GM12892 (cell line): ENCODE data around the gene DOP1A. TPM values are rescaled to one million over a fixed set of nuclear protein-coding genes. Genes with fewer than 3 reads are reported as not detected.
A peak's percentile ranks its signal among the peaks of the same experiment; 100 is the strongest.

Experiments used
- DNase-seq: peaks from one replicate; pipeline ENCODE4 v3.0.0; 2011; ENCODE audit not compliant: insufficient read length
- FAIRE-seq: peaks from 2 replicates; lab custom pipeline; 2011; peaks lifted over from hg19 to GRCh38; lab: Jason Lieb, UNC
- POLR2A ChIP-seq: IDR thresholded peaks from 2 replicates; pipeline ENCODE4 v1.6.1; 2011; ENCODE audit warnings: low read depth, low read length, control low read depth
- POLR2AphosphoS5 ChIP-seq: IDR thresholded peaks from 2 replicates; pipeline ENCODE4 v1.6.1; 2011; ENCODE audit warnings: low read depth, low read length, control low read depth
- TAF1 ChIP-seq: IDR thresholded peaks from 2 replicates; pipeline ENCODE4 v1.6.1; 2011; ENCODE audit warnings: low read depth, mild to moderate bottlenecking, control low read depth, low read length, borderline replicate concordance
- polyA plus RNA-seq: library from polyadenylated mRNA; unstranded; fragments of >200 nt; gene quantifications from one replicate; pipeline ENCODE4 v1.2.1, GENCODE V29; 2012; ENCODE audit warnings: missing spikeins, inconsistent platforms; ENCODE audit not compliant: missing spikeins

DOP1A gene
- 12.2 TPM for polyA plus RNA-seq

GRCh38 chr6:83067448-83068439, at the start of gene DOP1A:
TSS of gene DOP1A (plus strand) at chr6:83067671. CDS start at chr6:83096978, 29,307 bp downstream.
- FAIRE-seq (peak; percentile 97), DNase-seq (peak; percentile 73)
- peak; percentile 67 for TF ChIP-seq POLR2AphosphoS5
- TF ChIP-seq TAF1: peak; percentile 50; the same call in 1 of the 2 replicates
- peak; percentile 80; the same call in 1 of the 2 replicates for TF ChIP-seq POLR2A

DNA sequence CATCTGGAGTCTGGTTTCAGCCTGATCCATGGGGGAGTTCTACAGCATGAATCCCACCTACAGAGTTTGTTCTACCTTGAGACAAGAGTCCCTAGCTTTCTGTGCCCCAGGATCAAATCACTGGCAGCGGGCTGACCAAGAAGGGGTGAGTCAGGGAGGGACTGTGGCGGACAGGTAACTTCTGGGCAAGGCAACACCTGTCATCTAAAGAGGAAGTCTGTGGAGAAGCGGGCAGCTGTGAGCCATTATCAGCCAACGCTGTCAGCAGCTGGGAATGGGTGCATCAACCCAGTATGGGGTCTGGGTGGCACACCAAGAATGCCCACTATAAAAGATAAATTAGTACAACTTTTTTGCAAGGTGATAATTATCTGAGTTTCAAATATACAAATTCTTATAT, 47.7 kb upstream of the DOP1A start:
- DNase-seq: no peak
- no peak for FAIRE-seq
- TF ChIP-seq POLR2AphosphoS5 (no peak), TAF1 (no peak), POLR2A (no peak)

DNA sequence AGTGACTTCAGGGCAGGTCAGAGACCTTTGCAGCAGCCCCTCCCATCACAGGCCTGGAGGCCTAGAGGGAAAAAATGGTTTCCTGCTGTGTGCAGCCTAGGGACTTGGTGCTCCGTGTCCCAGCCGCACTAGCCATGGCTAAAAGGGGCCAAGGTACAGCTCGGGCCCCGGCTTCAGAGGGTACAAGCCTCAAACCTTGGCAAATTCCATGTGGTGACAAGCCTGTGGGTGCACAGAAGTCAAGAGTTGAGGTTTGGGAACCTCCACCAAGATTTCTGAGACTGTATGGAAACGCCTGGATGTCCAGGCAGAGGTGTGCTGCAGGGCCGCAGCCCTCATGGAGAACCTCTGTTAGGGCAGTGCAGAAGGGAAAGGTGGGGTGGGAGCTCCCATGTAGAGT, 35.8 kb upstream of the DOP1A start:
- TF ChIP-seq POLR2A (no peak), TAF1 (no peak), POLR2AphosphoS5 (no peak)
- no peak for FAIRE-seq

DNA sequence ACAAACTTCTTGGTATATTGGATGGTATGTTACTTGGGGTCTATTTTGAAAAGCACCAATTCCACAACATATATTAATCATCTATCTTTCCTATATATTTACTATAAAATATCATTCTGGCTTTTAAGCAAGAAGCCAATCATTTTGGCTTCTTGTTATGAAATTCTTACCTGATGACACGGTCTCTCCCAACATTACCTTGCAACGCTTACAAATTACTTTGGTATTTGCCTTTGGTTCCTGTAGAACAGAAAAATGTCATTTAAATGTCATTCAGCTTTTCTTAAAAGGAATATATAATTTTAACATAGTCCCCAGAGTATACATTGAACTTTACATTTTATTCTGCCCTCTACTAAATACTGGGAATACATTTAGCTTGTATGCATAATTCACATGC, 29.2 kb upstream of the DOP1A start:
- no peak for DNase-seq
- FAIRE-seq: no peak
- TF ChIP-seq POLR2AphosphoS5: no peak
- TF ChIP-seq POLR2A: no peak
- no peak for TF ChIP-seq TAF1

More for the DNA sequence above, 35.8 kb upstream of the DOP1A start:
- DNase-seq: no peak

DNA sequence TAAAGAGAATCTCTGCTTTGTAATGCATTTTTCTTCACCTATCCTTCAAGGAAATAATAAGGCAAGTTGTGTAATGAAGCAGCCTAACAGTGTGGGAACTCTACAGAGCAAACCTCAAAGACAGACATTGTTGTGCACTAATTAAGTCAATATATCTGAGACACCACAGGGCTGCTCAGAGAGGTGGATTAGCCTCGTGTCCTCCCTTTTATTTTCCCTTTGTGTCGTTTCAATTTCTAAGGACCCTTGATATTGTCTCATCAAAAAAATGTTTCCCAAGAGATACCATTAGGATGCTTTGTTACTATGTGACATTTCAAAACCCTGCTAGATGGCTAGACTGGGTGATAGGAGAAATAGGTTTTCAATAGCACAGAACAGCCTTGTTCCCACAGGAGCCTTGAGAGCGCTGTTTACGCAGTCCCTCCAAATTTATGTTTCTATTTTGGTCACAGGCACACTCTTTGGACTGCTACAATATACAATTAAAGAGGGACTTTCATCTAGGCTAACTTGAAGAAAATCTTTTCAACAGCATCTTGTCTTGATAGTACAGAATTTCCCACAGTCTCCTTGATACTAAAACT, 24.9 kb upstream of the DOP1A start:
- no peak for DNase-seq
- TF ChIP-seq POLR2AphosphoS5 (no peak), POLR2A (no peak), TAF1 (no peak)
- FAIRE-seq: no peak

- DNase-seq (no peak), FAIRE-seq (no peak)
- TF ChIP-seq POLR2AphosphoS5 (no peak), TAF1 (no peak), POLR2A (no peak)
Measured at GRCh38 chr6:83044091-83044768, 23.2 kb upstream of the DOP1A start.

DNA sequence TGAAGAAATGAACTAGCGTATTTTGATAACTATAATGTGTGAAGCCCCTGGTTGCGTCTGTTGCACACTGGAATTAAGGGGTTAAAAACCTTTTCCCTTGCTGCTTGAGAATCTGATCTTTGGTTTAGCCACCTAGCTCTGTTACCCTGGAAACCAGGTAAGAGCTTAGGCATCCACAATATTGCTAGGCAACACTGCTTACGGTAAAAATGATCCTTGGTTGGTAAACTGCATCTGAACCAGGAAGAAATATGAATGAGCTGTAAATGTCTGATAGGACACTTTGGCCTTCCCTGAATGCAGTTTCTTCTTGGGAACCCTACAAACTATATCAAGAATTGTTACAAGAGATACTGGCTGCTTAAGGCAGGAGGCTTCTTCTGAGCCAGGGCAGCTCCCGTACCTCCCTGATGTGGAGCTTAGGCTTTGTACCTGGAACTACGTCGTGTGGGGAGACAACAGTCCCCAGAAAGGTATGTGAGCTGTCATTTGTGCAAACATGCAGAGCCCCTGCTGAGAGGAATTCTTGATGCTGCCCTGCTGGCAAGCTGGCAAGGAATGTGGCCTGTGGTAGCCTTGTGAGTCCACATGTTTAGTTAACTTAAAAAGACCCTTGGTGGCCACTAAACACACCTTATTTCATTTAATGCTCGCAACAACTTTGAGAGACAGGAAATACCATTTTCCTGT, 20.3 kb upstream of the DOP1A start:
- DNase-seq (no peak), FAIRE-seq (no peak)
- TF ChIP-seq TAF1 (no peak), POLR2AphosphoS5 (no peak), POLR2A (no peak)

DNA sequence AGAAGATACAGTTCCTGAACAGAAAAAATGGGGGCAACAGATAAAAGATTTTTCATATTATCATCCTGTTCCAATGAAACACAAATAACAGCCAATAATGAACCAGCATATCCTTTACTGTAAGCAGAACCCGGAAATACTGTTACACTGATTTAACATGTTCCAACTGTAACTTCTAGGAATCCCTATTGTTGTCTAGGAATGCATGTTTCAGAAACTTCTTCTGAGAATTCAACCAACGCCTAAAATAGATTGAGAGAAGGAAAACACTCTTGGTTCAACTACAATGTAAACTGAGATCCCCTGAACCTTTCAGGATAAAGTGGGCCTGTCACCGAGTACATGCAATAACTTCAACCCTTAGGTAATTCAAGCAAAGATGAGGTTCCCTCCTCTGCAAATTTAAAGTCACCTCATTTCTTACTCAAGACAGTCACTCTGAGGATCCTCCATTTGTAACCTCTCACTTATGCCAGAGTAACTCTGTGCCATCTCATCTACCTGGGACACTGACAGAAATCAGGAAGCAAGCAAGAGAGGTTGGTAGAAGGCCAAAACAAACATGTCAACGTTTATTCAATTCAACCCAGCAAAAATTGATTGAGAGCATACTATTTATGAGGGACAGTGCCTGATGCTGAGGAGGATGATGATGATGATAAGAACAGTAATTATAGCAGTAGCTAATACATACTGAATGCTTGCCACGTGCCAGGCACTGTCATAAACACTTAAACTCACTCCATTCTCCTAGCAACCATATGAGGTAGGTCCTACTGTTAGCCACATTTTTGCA, 15.9 kb upstream of the DOP1A start:
- no peak for DNase-seq
- no peak for FAIRE-seq
- TF ChIP-seq TAF1 (no peak), POLR2A (no peak), POLR2AphosphoS5 (no peak)

DNA sequence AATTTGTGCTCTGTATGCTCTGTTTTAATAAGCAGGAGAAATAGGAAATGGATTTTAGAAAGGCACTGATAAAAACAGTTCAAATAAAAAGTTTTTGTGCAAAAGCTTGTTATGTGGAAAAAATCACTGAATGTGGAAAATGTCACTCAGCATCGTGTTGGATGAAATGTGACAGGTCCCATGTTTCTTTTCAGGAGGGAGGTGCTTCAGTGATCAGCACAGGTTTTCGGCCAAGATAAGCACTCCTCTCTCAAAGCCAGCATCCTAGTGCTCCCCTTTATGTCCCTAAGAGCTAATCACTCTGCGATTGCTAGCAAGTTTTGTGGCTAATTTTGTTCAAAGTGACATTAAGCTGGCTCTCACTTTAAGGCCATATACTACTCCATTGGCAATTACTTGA, 13.8 kb upstream of the DOP1A start:
- no peak for TF ChIP-seq POLR2A
- no peak for TF ChIP-seq TAF1
- FAIRE-seq: no peak

GRCh38 chr6:83055366-83055964, 12.0 kb upstream of the DOP1A start:
- no peak for TF ChIP-seq TAF1
- no peak for TF ChIP-seq POLR2A
- no peak for TF ChIP-seq POLR2AphosphoS5
- FAIRE-seq (peak; percentile 74), DNase-seq (no peak)

More for the DNA sequence above, 13.8 kb upstream of the DOP1A start:
- DNase-seq: no peak
